HG03378 (cell line): ENCODE data around the gene RING1.

Experiments used
- ATAC-seq: cut with Tn5 transposase; IDR thresholded peaks from one replicate; pipeline ENCODE4 v1.9.1; 2021; ENCODE audit warnings: mild to moderate bottlenecking, moderate library complexity; ENCODE audit not compliant: unreplicated experiment

Gene RING1

DNA sequence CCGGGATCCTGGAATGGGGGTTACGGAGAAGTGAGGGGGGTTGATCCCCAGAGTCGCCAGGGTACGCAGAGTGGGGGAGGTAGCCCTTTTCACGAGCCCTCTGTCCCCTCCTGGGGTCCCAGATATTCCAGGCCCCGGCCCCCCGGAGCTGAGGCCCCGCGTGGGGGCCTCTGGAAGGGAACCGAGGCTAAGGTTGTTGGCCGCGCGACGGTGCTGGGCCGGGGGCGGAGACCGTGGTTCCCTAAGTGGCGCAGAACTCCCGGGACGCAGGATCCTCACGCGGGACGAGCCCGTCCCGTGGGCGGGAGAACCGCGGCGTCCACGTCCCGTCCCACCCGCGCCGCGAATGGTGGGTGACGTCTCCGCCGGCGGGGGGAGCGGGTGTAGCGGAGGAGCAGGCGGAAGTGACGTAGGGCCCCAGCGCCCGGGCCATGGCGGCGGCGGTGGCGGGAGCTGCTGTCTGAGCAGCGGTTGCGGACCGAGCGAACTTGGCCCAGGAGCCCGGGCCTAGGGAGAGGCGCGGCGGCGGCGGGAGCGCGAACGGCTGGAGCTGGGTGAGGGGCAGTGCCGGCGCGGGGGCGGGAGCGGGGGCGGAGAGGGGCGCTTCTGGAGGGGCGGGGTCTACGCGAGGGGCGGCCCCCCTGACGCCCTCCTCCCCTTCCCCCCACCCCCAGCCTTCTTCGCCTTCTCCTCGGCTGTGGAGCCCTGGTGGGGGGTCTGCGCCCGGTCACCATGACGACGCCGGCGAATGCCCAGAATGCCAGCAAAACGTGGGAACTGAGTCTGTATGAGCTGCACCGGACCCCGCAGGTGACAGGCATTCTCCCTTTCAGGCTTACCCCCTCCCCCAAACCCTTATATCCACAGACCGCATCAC, at the start of gene RING1:
RING1 (plus strand) TSS at position 410 of the 877 bp plus-strand sequence; CDS start at position 733, 323 bp downstream.
- no peak for ATAC-seq

DNA sequence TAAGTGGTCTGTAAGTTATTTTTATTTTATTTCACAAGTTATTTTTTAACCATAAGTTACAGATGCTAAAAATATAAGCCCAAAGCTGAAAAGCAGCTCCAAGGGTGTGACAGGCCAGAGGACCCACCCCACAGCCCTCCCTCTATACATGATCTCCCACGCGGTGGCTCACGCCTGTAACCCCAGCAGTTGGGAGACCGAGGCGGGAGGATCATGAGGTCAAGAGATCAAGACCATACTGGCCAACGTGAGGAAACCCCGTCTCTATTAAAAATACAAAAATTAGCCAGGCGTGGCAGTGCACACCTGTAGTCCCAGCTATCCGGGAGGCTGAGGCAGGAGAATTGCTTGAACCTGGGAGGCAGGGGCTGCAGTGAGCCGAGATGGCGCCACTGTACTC, 48.2 kb upstream of the RING1 start:
- ATAC-seq = no peak

DNA sequence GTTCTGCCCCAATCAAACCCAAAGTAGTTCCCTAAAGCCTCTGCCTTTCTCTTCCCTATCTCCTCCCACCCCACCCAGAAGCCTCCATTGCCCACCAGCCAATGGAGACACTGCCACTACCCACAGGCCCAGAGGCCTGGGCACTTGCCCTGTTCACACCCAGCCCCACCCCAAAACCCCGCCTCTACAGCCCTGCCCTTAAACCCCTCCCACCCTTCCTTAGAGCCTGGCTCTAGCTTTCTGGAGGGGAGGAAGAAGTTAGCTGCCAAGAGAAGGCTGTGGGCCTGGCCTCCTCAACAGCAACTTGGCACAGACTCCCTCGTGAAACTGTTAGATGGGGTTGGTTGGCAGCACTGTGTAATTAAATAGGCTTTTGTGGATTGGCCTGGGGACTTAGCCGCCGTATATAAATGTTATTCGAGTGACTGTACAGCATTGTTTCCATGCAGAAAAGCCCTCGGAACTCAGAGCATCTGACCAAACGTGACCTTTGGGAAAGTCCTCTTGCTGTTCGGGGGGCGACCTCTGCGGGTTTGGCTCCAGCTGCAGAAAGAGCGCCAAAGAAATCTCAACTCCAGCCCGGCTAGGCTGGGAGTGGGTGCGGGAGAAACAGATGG, 47.5 kb upstream of the RING1 start:
- no peak for ATAC-seq

DNA sequence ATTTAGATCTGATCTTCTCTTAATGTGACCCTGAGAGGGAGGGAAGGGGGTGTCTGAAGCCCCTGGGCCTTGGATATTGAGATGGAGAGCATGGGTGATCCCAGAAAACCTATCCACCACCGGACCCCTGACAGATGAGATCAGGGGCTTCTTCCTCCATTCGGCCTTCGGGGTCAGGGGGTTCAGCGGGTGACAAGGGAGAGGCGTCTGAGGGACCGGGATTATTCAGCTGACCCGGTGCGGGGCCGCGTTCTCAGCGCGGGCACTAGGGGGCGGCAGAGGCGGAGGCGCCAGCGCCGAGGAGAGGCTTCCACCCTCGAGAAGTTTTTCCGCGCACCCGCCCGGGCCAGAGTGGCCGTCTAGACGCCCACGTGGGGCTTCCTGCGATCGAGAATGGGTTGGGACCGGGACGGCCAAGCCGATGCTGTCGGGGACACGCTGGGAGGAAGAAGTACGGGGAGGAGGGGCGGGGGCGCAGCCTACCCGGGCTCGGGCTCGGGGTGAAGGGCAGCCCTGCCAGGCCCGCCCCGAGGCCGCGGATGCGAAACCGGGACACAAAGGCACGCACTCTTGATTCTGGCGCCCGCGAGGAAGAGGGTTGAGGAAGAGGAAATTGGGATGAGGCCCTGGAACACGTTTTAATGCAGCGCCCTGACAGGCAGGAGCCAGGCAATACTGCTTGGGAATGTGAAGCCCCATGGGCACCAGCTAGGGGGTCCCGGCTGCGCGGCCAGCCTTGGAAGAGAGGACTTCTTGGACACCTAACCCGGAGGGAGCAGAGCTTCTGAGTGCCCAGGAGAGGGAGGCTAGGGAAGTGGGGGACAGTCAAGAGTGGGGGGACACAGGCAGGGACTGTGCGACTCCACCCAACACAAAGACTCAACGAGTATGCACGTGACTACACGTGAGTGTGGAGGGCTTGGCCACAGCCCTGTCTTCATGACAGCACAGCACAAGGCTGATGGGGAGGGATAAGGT, 46.7 kb upstream of the RING1 start:
- no peak for ATAC-seq

DNA sequence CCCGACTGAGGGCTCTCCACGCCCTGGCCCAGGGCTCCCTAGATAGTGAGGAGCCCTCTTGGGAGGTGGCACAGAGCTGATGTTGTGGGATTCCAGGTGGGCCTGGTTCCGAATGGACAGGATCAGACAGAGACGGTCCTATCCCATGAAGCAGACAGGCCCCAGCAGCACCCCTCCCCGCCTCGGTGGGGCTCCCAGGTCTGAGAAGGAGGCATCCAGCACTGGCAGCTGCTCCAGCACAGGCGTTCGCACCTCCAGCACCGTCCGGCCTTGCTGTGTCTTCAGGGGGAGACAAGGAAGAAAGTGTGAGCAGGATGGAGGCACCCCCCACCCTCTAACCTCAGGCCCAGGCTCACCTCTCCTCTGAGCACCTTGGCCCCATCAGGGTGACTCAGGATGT, 44.8 kb upstream of the RING1 start:
- no peak for ATAC-seq

DNA sequence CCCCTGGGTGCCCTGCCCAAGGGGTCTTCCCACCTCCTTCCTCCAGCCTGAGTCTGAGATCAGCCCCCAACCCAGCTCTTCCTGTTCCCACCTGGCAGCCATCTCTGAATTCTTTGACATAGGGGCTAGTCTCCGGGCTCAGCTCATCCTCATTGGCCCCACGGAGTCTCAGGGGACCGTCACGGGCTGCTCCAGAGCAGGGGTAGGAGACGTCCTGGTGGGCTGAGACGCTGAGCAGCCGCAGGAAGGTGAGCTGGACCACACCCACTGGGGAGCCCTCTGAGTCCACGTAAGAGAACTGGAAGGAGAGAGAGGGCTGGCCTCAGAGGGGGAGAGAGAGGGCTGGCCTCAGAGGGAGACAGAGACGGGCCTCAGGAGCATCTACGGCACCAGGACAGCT, 44.1 kb upstream of the RING1 start:
- ATAC-seq = no peak

DNA sequence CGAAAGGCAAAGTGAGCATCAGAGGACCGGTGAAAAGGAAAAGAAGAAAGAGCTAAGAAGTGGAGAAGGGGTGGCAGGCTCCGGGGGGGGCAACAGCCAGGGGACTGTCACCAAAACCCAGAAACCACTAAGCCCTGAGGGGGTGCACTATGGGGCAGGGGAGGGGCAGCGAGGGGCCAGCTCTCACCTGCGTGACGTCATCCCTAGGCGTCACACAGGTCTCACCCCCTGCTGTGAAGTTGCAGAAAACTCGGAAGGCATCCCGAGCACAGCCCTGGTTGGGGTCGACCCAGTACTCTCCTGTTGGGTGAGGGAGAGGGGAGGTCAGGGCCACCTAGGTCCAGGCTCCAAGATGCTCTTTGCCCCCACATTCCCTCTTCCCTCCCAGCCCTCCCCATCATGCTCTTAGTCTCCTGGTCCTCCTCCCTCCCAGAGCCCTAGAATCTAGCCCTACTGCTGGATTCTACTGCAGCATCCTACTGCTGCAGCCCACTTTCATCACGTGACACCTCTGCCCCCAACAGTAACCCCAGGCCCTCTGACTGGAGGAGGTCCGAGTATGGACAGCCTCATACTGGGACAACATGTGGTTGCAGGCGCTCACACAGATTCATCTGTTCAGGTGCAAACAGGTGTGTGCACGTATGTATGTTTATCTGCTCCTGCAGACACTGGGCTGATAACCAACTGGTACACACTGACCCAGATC, 43.5 kb upstream of the RING1 start:
- ATAC-seq = no peak

DNA sequence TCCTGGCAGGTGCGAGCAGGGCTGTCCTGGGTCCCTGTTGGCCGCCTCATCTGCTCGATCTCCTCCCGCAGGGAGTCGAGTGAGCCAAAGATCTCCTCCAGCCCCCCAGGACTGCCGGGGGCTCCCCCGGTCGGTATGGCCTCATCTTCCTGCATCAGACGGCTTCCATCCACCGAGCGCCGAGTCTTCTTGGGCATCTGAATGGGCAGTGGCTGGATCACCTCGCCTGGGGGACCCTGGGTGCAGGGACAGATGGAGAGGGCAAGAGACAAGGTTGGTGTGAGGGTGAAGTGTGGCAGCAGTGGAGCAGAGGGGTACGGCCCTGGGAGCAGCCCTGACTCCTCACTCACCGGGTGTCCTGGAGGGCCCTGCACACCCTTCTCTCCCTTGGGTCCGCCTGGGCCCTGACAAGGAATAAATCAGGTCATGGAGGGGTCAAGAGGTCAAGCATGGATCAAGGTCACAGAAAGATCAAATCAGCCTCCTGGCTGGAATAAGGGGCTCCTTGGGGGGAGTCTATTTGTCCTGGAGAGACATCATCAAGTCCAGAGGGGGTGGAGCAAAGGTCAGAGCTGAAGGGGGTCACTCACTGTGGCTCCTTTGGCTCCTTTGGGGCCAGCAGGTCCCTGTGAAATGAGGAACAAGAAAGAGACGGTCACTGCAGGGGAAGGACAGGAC, 42.6 kb upstream of the RING1 start:
- no peak for ATAC-seq

DNA sequence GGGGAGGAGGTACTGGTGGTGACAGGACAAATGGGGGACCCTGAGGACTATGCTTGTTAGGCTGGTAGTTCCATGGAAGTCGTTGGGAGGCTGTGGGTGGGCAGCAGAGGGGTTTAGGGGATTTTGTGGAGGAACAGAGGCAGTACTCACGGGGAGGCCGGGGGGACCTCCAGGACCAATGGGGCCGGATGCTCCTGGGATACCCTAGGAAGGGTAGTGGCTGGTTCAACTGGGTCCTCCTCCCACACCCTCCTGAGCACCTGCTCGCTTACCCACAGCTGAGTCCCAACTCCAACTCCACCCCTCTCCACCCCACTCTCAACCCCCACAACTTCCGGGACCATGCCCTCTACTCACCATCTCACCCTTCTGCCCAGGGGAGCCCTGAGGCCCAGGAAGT, 41.9 kb upstream of the RING1 start:
- ATAC-seq = no peak

DNA sequence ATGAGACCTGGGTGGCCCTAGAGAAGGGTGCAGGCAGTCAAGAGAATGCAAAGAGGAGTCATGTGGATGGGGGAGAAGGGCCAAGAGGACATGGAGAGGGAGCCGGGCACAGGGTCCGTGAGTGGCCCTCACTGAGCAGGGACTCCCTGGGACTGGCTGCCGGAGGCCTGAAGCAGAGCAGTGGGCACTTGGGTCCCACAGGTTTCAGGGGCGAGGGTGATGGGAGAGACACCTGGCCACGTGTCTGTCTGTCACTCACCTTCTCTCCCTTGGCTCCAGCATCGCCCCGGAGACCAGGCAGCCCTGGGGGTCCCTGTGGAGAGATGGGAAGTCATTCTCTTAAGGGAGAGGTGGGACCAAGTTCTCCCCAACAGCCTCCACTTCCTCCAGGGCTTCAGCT, 41.5 kb upstream of the RING1 start:
- no peak for ATAC-seq

DNA sequence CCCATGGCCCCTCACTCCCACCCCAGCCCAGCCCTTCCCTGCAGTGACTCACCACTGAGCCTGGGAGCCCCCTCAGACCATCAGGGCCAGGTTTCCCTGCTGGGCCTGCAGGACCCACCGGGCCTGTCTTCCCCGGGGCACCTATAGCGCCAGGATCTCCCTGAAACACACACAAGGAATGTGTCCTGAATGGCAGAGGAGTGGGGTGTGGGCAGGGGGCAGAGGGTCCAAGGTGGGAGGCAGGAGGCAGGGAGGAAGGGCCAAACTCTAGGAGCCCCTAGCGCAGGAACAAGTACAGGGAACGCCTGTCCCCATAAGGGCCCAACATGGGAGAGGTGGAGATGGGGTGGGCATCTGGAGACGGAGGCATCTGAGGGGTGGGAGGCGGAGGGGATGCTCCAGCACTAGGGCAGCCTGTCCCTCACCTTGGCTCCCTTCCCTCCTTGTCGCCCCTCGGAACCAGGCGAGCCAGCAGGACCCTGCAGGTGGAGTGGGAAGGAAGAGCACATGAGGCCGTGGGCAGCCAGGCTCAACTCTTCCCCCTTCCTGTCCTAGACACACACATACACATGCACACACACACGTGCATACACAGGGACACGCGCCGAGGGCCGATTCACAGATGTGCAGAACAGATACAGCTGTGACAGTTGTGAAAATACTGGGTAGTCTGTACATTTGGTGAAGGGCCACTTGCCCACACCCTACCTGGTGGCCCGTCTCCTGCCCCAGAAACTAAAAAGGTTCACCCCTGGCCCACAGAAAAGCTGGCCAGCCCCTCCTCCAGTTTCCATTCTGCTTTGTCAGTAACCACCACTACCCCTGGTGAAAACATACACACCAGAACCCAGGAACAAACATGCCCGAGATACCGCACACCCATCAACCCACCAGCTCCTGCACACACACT, 40.7 kb upstream of the RING1 start:
- ATAC-seq = no peak

DNA sequence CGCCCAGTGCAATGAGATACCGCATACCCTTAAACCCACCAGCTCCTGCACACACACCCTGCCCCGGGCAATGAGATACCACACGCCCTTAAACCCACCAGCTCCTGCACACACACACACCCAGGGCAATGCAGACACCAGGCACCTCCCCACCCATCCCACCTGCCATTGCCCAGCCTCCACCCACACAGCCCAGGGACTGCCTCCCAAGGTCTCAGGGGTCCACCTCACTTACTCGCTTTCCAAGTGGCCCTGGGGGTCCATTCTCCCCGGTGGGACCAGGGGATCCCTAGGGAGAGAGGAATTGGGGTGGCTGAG, 40.1 kb upstream of the RING1 start:
- no peak for ATAC-seq

DNA sequence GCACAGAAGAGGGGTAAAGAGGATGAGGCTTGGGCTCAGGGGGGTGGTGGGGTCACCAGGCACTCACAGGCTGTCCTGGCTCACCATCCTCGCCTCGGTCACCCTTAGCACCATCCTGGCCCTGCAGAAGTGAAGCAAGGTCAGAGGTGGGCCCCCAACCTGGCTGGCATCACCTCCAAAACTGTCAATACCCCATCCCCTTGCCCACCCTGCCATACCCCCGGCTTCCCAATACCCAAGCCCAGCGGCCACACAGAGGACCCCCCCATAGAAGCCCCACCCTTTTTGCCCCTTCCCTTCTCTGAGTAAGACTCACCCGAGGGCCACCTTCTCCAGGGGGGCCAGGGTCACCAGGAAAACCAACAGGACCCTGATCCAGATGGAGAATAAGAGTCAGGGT, 39.7 kb upstream of the RING1 start:
- ATAC-seq = no peak

DNA sequence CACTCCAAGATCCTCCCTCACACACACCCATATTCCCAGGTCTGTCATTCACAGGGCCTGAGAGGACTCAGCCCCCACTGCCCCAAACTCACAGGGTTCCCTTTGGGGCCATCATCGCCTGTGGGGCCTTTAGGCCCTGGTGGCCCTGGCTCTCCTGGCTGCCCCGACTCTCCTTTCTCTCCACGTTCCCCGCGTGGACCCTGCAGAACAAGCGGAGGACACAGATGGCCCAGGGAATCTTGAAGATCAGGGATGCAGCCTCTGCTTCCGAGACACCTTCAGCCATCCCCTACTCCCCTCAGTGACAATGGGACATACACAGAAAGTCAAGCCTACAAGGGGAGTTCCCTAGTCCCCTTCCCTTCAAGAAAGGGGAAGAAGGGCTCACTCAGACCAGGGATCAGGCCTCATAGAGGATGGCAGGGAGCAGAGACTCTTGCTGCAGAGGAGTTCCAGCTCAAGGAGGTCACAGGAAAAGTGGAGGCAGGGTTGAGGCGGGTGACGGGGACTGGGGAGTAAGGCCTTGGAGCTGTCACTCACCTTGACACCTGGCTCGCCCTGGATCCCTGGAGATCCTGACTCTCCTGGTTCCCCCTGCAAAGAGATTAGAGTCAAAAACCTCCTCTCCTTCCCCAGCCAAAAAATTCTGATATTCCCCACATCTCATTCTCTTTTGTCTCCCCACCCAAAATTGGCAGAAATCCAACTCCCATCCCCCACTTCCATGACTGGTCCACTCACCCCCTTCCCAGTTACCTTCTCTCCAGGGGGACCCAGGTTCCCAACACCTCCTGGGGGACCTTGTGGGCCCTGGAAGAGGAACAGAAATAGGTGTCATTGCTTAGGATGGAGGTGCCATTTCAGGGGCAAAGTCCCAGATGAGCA, 38.8 kb upstream of the RING1 start:
- ATAC-seq = no peak

DNA sequence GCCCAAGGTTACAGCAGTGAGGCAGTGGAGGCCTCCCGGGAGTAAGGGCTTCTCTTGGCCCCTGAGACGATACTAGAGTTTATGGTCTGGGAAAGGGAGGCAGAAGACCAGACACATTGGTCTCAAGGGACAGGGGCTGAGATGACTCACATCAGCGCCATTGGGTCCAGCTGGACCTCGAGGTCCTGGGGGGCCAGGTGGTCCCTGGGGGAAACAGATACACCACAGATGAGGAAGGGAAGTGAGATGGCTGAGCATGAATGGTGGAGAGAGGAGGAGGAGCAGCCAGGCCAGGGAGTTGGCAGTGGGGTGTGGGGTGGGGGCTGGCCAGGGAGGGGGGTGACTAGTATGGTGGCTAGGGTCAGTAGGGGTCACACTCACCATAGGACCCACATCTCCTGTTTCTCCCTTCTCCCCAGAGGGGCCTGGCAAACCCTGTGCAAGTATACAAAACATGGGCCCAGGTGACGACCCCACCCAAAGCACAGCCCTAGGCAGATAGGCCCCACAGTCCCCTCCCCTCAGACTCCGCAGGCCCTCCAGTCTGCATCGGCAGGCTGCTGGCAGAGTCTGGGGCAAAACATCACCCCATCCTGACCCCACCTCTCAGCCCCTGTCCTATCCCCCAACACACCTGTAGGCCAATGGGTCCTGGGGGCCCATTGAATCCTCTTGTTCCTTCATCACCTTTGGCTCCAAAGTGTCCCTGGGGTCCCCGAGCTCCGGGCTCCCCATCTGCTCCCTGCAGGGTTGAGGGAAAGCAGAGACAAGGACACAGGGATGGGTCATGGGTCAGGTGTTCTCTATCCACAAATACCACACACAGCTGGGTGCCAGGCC, 37.9 kb upstream of the RING1 start:
- no peak for ATAC-seq

DNA sequence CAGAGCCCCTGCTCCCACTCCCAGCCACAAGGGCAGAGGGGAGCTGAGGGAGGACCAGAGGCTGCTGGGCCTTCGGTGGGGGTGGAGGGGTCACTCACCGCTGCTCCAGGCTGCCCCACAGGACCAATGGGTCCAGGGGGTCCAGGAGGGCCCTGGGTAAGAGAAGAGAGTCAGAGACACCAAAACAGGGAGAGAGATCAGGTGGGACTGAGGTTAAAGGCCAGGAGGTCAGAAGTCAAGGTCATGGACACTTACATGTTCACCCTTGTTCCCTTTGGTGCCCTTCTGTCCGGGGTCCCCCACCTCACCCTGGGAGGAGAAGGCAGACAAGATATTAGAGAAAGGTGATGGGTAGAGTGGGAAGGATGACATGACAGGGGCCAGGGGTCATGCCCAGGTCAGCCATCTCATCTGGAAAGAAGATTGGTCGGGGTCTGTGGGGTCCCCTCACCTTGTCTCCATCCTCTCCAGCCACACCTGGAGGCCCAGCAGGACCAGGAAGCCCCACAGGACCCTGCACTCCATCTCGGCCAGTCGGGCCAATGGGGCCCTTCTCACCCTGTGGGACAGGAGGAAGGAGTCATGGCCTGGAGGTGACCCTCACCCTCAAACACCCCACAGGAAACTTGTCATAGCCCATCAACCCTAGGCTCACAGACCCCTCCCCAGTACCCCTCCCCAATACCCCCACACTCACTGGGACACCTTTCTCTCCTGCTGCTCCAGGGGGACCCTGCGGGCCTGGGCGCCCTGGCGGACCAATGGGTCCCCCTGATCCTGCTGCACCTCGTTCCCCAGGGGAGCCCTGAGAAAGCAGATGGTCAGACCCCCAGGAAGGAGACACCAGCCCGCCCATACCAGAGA, 37.1 kb upstream of the RING1 start:
- no peak for ATAC-seq
